Neural cell (in vitro differentiated cells): ENCODE data around the gene SPRY4. TPM values are rescaled to one million over a fixed set of nuclear protein-coding genes. Genes with fewer than 3 reads are reported as not detected.

ENCODE experiments used
- H2AFZ ChIP-seq: fragments of 200-600, 300-800 bp; sonication (generic), shearing (Covaris generic); 2 replicates; pipeline ENCODE4 v1.6.0; 2014; ENCODE audit warnings: low read depth, mild to moderate bottlenecking, antibody characterized with exemption, low read length, moderate library complexity
- H3F3A ChIP-seq: fragments of 200-600 bp; shearing (Covaris generic); 2 replicates; pipeline ENCODE4 v1.6.1; 2016; ENCODE audit warnings: mild to moderate bottlenecking, moderate library complexity, mixed read lengths, antibody characterized with exemption, low read length; ENCODE audit not compliant: insufficient read depth, poor library complexity, severe bottlenecking
- H3K27ac ChIP-seq: fragments of 200-600, 300-800 bp; sonication (generic), shearing (Covaris generic); 2 replicates; pipeline ENCODE4 v1.5.1; 2014; ENCODE audit warnings: mild to moderate bottlenecking, low read length, moderate library complexity
- H3K27me3 ChIP-seq: fragments of 300-800, 200-600 bp; sonication (generic), shearing (Covaris generic); 2 replicates; pipeline ENCODE4 v1.6.0; 2014; ENCODE audit warnings: mild to moderate bottlenecking, low read depth, low read length, moderate library complexity; ENCODE audit not compliant: insufficient read depth
- H3K36me3 ChIP-seq: fragments of 300-800, 200-600 bp; sonication (generic), shearing (Covaris generic); 2 replicates; pipeline ENCODE4 v1.5.1; 2014; ENCODE audit warnings: mild to moderate bottlenecking, antibody characterized with exemption, low read length, moderate library complexity; ENCODE audit not compliant: insufficient read depth
- H3K4me2 ChIP-seq: fragments of 300-800, 200-600 bp; sonication (generic), shearing (Covaris generic); 2 replicates; pipeline ENCODE4 v1.6.0; 2014; ENCODE audit warnings: mild to moderate bottlenecking, low read length
- H3K4me3 ChIP-seq: fragments of 300-800, 200-600 bp; sonication (generic), shearing (Covaris generic); 2 replicates; pipeline ENCODE4 v1.5.1; 2014; ENCODE audit warnings: mild to moderate bottlenecking, low read length, moderate library complexity
- H3K79me2 ChIP-seq: fragments of 200-600 bp; shearing (Covaris generic); replicated peaks from 2 replicates; pipeline ENCODE4 v1.6.0; 2014; ENCODE audit warnings: mild to moderate bottlenecking, low read length, moderate library complexity; ENCODE audit not compliant: insufficient read depth
- H3K9ac ChIP-seq: fragments of 300-800, 200-600 bp; sonication (generic), shearing (Covaris generic); 2 replicates; pipeline ENCODE4 v1.6.1; 2016; ENCODE audit warnings: mild to moderate bottlenecking, low read length, mixed read lengths
- H3K9me2 ChIP-seq: fragments of 200-600 bp; shearing (Covaris generic); 2 replicates; pipeline ENCODE4 v1.6.1; 2016; ENCODE audit warnings: mild to moderate bottlenecking, low read length, mixed read lengths; ENCODE audit not compliant: insufficient read depth
- H3K9me3 ChIP-seq: fragments of 200-600, 300-800 bp; sonication (generic), shearing (Covaris generic); 2 replicates; pipeline ENCODE4 v1.6.1; 2016; ENCODE audit warnings: mild to moderate bottlenecking, mixed run types, low read length, moderate library complexity, mixed read lengths
- H4K20me1 ChIP-seq: fragments of 200-600 bp; shearing (Covaris generic); 2 replicates; pipeline ENCODE4 v1.6.1; 2016; ENCODE audit warnings: mild to moderate bottlenecking, mixed run types; ENCODE audit not compliant: insufficient read depth
- EP300 ChIP-seq: fragments of 450-650 bp; conservative IDR thresholded peaks from 2 replicates; pipeline ENCODE4 v1.6.1; 2014; ENCODE audit warnings: antibody characterized with exemption, mild to moderate bottlenecking, moderate library complexity; ENCODE audit not compliant: poor library complexity, severe bottlenecking
- EZH2 ChIP-seq: fragments of 200-600, 300-800 bp; shearing (Covaris generic), sonication (generic); IDR thresholded peaks from 2 replicates; pipeline ENCODE4 v1.6.1; 2014; ENCODE audit warnings: antibody characterized with exemption, low read length, borderline replicate concordance, mild to moderate bottlenecking; ENCODE audit not compliant: insufficient read depth, poor library complexity, severe bottlenecking
- MXI1 ChIP-seq: fragments of 450-650 bp; conservative IDR thresholded peaks from 2 replicates; pipeline ENCODE4 v1.6.1; 2014; ENCODE audit warnings: antibody characterized with exemption, mild to moderate bottlenecking; ENCODE audit not compliant: poor library complexity, severe bottlenecking
- POLR2AphosphoS5 ChIP-seq: IDR thresholded peaks from 2 replicates; pipeline ENCODE4 v1.6.1; 2012
- RAD21 ChIP-seq: fragments of 450-650 bp; conservative IDR thresholded peaks from 2 replicates; pipeline ENCODE4 v1.6.1; 2014; ENCODE audit warnings: antibody characterized with exemption, mild to moderate bottlenecking, moderate library complexity
- SMC3 ChIP-seq: fragments of 450-650 bp; conservative IDR thresholded peaks from 2 replicates; pipeline ENCODE4 v1.6.1; 2014; ENCODE audit warnings: antibody characterized with exemption, mild to moderate bottlenecking, moderate library complexity; ENCODE audit not compliant: poor library complexity
- TAF1 ChIP-seq: IDR thresholded peaks from 2 replicates; pipeline ENCODE4 v1.6.1; 2012; ENCODE audit warnings: low read depth
- polyA plus RNA-seq: library from polyadenylated mRNA; depleted of rRNA; stranded (reverse); fragments of >200 nt; gene quantifications from 2 replicates; pipeline ENCODE4 v1.2.3, GENCODE V29; 2014
- TF ChIP-seq, protein P1 (sequence below): fragments of 450-650 bp; IDR thresholded peaks from 2 replicates; pipeline ENCODE4 v1.5.1; 2014; ENCODE audit warnings: antibody characterized with exemption, mild to moderate bottlenecking, moderate library complexity; ENCODE audit not compliant: poor library complexity, severe bottlenecking
- TF ChIP-seq, protein P2 (sequence below): IDR thresholded peaks from 2 replicates; pipeline ENCODE4 v1.6.1; 2012; ENCODE audit warnings: borderline replicate concordance

Gene SPRY4
- polyA plus RNA-seq, 1 donor from 2014 or later, result 0.47 TPM

DNA sequence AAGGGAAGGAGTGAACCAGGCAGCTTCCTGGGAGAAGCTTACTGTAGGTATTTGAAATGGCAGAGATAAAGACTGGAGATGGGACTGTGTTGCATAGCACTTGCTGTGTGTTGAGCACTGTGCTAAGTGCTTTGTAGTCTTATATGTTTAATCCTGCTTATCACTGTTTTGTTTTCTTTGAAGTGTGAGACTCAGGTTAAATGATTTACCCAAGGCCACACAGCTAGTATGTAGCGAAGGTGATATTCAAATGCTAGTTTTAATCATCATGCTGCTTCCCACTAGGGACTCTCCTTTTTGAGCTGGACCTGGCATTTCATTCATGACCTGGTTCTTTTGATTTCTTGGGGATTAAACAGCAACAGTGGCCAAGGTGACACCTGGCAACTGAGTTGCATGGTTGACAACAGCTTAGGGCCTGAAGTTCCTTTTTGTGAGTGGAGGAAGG, 35.3 kb upstream of the SPRY4 start:
- no peaks in the 10 kb centered on the region for H3K79me2 ChIP-seq
- no peaks in the 10 kb centered on the region for H3K9me2 ChIP-seq
- peaks cover 6% of the 10 kb centered on the region for H3K27me3 ChIP-seq
- H3K27ac ChIP-seq, result no peak overlapping the region
- no peak overlapping the region for H3K9ac ChIP-seq
- H3K9me3 ChIP-seq, result no peaks in the 10 kb centered on the region
- H3F3A ChIP-seq, result no peaks in the 10 kb centered on the region
- H3K4me2 ChIP-seq, result no peak overlapping the region
- H3K36me3 ChIP-seq, result no peaks in the 10 kb centered on the region
- H2AFZ ChIP-seq, result no peak overlapping the region
- TF ChIP-seq EZH2 (no peak), MXI1 (no peak), RAD21 (no peak), POLR2AphosphoS5 (no peak), EP300 (no peak), SMC3 (no peak), TAF1 (no peak)
- TF ChIP-seq, protein P1, sequence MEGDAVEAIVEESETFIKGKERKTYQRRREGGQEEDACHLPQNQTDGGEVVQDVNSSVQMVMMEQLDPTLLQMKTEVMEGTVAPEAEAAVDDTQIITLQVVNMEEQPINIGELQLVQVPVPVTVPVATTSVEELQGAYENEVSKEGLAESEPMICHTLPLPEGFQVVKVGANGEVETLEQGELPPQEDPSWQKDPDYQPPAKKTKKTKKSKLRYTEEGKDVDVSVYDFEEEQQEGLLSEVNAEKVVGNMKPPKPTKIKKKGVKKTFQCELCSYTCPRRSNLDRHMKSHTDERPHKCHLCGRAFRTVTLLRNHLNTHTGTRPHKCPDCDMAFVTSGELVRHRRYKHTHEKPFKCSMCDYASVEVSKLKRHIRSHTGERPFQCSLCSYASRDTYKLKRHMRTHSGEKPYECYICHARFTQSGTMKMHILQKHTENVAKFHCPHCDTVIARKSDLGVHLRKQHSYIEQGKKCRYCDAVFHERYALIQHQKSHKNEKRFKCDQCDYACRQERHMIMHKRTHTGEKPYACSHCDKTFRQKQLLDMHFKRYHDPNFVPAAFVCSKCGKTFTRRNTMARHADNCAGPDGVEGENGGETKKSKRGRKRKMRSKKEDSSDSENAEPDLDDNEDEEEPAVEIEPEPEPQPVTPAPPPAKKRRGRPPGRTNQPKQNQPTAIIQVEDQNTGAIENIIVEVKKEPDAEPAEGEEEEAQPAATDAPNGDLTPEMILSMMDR, result no peak
- TF ChIP-seq, protein P2, sequence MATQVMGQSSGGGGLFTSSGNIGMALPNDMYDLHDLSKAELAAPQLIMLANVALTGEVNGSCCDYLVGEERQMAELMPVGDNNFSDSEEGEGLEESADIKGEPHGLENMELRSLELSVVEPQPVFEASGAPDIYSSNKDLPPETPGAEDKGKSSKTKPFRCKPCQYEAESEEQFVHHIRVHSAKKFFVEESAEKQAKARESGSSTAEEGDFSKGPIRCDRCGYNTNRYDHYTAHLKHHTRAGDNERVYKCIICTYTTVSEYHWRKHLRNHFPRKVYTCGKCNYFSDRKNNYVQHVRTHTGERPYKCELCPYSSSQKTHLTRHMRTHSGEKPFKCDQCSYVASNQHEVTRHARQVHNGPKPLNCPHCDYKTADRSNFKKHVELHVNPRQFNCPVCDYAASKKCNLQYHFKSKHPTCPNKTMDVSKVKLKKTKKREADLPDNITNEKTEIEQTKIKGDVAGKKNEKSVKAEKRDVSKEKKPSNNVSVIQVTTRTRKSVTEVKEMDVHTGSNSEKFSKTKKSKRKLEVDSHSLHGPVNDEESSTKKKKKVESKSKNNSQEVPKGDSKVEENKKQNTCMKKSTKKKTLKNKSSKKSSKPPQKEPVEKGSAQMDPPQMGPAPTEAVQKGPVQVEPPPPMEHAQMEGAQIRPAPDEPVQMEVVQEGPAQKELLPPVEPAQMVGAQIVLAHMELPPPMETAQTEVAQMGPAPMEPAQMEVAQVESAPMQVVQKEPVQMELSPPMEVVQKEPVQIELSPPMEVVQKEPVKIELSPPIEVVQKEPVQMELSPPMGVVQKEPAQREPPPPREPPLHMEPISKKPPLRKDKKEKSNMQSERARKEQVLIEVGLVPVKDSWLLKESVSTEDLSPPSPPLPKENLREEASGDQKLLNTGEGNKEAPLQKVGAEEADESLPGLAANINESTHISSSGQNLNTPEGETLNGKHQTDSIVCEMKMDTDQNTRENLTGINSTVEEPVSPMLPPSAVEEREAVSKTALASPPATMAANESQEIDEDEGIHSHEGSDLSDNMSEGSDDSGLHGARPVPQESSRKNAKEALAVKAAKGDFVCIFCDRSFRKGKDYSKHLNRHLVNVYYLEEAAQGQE, result no peak
- no peak overlapping the region for H3K4me3 ChIP-seq
- no peaks in the 10 kb centered on the region for H4K20me1 ChIP-seq

- Histone ChIP-seq H3K4me2 (no peak overlapping the region), H3K79me2 (no peaks in the 10 kb centered on the region), H3K9me2 (no peaks in the 10 kb centered on the region), H3K9me3 (no peaks in the 10 kb centered on the region), H3K4me3 (no peak overlapping the region), H2AFZ (no peak overlapping the region), H4K20me1 (no peaks in the 10 kb centered on the region), H3K9ac (no peak overlapping the region), H3K27me3 (peaks cover 6% of the 10 kb centered on the region), H3K27ac (no peak overlapping the region), H3F3A (no peaks in the 10 kb centered on the region), H3K36me3 (no peaks in the 10 kb centered on the region)
- TF ChIP-seq, protein P1, result no peak
- no peak for TF ChIP-seq POLR2AphosphoS5
- no peak for TF ChIP-seq TAF1
- TF ChIP-seq MXI1, result no peak
- TF ChIP-seq EZH2, result no peak
- no peak for TF ChIP-seq RAD21
- TF ChIP-seq, protein P2, result no peak
- TF ChIP-seq SMC3, result no peak
- no peak for TF ChIP-seq EP300
These were observed 33.8 kb upstream of the SPRY4 start for GRCh38 chr5:142358648-142359047.
